Vagina (tissue), 2 donors: ENCODE results near the gene APRT. TPM values are rescaled to one million over a fixed set of nuclear protein-coding genes. Genes with fewer than 3 reads are reported as not detected.

Experiments used
- DNase-seq, 2 donors: peaks; one replicate each; pipeline ENCODE4 v3.0.0-alpha.2; 2017; ENCODE audit errors: extremely low spot score in 2 of 2
- H3K27ac ChIP-seq: fragments of 200-600 bp; sonication (generic); one replicate; pipeline ENCODE4 v1.5.1; 2019
- H3K27me3 ChIP-seq: fragments of 200-600 bp; sonication (generic); one replicate; pipeline ENCODE4 v1.5.1; 2019
- H3K36me3 ChIP-seq, 2 donors: fragments of 200-600 bp; sonication (generic); one replicate each; pipeline ENCODE4 v1.5.1; 2017 to 2019
- H3K4me1 ChIP-seq: fragments of 200-600 bp; sonication (generic); one replicate; pipeline ENCODE4 v1.5.1; 2019
- H3K4me3 ChIP-seq, 2 donors: fragments of 200-600 bp; sonication (generic); 1 replicate in 1 of 2; 2 replicates in 1 of 2; pipeline ENCODE4 v1.5.1; 2016 to 2019
- H3K9me3 ChIP-seq: fragments of 200-600 bp; sonication (generic); one replicate; pipeline ENCODE4 v1.5.1; 2019
- CTCF ChIP-seq, 3 experiments: fragments of 450-650 bp in 2 of 3; fragments of 200-600 bp in 1 of 3; sonication (generic) in 1 of 3; IDR thresholded peaks; one replicate each; pipeline ENCODE4 v1.5.1; 2017 to 2019; ENCODE audit warnings: antibody characterized with exemption in 3 of 3, mild to moderate bottlenecking in 2 of 3, moderate library complexity in 2 of 3
- POLR2A ChIP-seq, 2 donors: fragments of 450-650 bp; IDR thresholded peaks; one replicate each; pipeline ENCODE4 v1.6.1; 2017; ENCODE audit warnings: antibody characterized with exemption in 2 of 2, mild to moderate bottlenecking in 2 of 2, moderate library complexity in 2 of 2
- POLR2AphosphoS5 ChIP-seq, 2 donors: sonication (generic); formaldehyde crosslinking; IDR thresholded peaks; one replicate each; pipeline ENCODE4 v1.9.0; 2017; ENCODE audit warnings: antibody characterized with exemption in 2 of 2, mild to moderate bottlenecking in 2 of 2, low read depth in 1 of 2; ENCODE audit not compliant: insufficient read depth in 1 of 2
- intact Hi-C: fragments of 100-400 bp; cut with DNase I; formaldehyde crosslinking; loops from one replicate; pipeline ENCODE4 v1.15.1; 2023
- total RNA-seq: library from RNA; depleted of rRNA; stranded (reverse); fragments of >200 nt; gene quantifications from one replicate; pipeline ENCODE4 v1.2.3, GENCODE V29; 2016

APRT gene
- total RNA-seq, 1 donor from 2014 or later = 134 TPM

- intact Hi-C loops = no loop called here
- peak overlapping the region; percentile 96 for H3K27ac ChIP-seq
- peaks cover 74% of the 10 kb centered on the region for H3K4me1 ChIP-seq
- H3K27me3 ChIP-seq = no peaks in the 10 kb centered on the region
- no peaks in the 10 kb centered on the region for H3K36me3 ChIP-seq
- H3K4me3 ChIP-seq = no peak overlapping the region
- DNase-seq = no peak
- peak in 1 of 2 donors; percentile 20 for TF ChIP-seq POLR2AphosphoS5 (IDR thresholded peaks at IDR 0.05; ENCODE audit: insufficient read depth in 1 of 2, low read depth in 1 of 2)
- TF ChIP-seq POLR2A (IDR thresholded peaks at IDR 0.05) = no peak
- no peak for TF ChIP-seq CTCF (IDR thresholded peaks at IDR 0.05)
- H3K9me3 ChIP-seq = no peaks in the 10 kb centered on the region
These were observed 30.3 kb downstream of the APRT start for GRCh38 chr16:88781140-88782077.

DNA sequence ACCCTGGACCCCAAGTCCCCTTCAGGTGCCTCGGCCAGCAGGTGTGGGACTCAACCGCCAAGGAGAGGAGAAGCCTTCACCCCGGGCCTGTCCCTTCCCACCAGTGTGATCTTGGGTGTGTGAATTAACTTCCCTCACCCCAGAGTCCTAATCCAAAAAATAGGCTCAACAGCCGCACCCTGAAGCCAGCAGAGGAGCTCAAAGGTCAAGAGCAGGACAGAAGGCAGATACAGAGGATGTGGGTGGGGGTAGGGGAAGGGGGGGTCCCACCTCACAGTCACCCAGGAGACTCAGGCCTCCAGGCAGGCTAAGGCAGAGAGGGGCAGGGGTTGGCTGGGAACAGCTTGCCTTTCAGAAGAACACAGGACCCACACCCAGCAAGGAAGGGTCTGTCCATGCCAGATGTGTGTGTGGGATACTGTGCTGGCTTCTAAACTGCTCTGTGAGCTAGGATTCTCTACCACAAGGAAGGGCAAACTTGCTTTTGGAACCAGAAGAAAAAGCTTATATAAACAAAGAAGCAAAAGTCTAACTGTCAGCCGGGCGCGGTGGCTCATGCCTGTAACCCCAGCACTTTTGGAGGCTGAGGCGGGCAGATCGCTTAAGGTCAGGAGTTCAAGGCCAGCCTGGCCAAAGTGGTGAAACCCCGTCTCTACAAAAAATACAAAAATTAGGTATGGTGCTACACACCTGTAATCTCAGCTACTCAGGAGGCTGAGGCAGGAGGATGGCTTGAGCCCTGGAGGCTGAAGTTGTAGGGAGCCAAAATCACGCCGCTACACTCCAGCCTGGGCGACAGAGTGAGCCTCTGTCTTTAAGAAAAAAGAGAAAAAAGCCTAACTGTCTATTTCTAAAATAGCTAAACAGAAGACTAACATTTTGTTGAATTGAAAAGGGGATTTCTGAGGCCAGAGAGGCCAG is 31.3 kb downstream of the APRT start:
- Histone ChIP-seq H3K4me3 (no peak overlapping the region), H3K27ac (peak overlapping the region; percentile 14), H3K36me3 (no peaks in the 10 kb centered on the region), H3K4me1 (peaks cover 70% of the 10 kb centered on the region), H3K27me3 (no peaks in the 10 kb centered on the region), H3K9me3 (no peaks in the 10 kb centered on the region)
- TF ChIP-seq CTCF (IDR thresholded peaks at IDR 0.05) (no peak), POLR2AphosphoS5 (IDR thresholded peaks at IDR 0.05; ENCODE audit: insufficient read depth in 1 of 2, low read depth in 1 of 2) (no peak), POLR2A (IDR thresholded peaks at IDR 0.05) (no peak)
- intact Hi-C loops = no loop called here
- DNase-seq = no peak

GRCh38 chr16:88779406-88780141 is 32.2 kb downstream of the APRT start:
- TF ChIP-seq CTCF (IDR thresholded peaks at IDR 0.05) (no peak), POLR2AphosphoS5 (IDR thresholded peaks at IDR 0.05; ENCODE audit: insufficient read depth in 1 of 2, low read depth in 1 of 2) (peak in 1 of 2 donors; percentile 23)
- Histone ChIP-seq H3K36me3 (no peaks in the 10 kb centered on the region), H3K4me3 (no peak overlapping the region), H3K27ac (peak overlapping the region; percentile 14), H3K27me3 (no peaks in the 10 kb centered on the region), H3K4me1 (peaks cover 72% of the 10 kb centered on the region), H3K9me3 (no peaks in the 10 kb centered on the region)
- DNase-seq = no peak
- intact Hi-C loops = no loop called here

DNA sequence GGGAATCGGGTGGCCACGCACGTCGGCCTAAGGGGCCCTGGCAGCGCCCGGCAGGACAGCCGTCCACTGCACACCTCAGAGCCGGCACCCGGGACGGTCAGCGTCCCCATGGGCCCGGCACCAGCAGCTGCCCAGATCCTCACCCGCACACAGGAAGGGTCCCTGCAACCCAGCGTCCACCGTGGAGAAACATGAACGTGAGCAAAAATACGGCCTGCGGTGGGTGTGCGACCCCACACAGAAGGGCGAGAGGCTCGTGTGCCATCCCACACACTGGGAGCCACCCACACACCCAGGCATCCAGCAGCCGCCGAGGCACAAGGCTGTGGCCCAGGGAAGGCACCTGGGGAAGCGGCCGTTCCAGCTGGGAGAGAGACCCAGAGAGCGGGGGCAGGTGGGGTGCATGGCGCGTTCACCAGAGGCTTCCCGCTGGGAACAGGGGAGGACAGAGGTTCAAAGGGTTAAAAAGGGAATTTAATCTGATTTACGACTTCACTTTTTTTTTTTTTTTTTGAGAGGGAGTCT is 33.1 kb downstream of the APRT start:
- H3K27me3 ChIP-seq = no peaks in the 10 kb centered on the region
- H3K27ac ChIP-seq = no peak overlapping the region
- no peak overlapping the region for H3K4me3 ChIP-seq
- no peak for TF ChIP-seq POLR2AphosphoS5 (IDR thresholded peaks at IDR 0.05; ENCODE audit: insufficient read depth in 1 of 2, low read depth in 1 of 2)
- no peak for TF ChIP-seq CTCF (IDR thresholded peaks at IDR 0.05)
- no peak for TF ChIP-seq POLR2A (IDR thresholded peaks at IDR 0.05)
- intact Hi-C loops = no loop called here
- no peaks in the 10 kb centered on the region for H3K36me3 ChIP-seq
- H3K9me3 ChIP-seq = no peaks in the 10 kb centered on the region
- H3K4me1 ChIP-seq = peaks cover 76% of the 10 kb centered on the region
- DNase-seq = no peak
